HepG2 (cell line): ENCODE measurements around the gene DALRD3. TPM values are rescaled to one million over a fixed set of nuclear protein-coding genes. Genes with fewer than 3 reads are reported as not detected.

Experiments
- GFI1 ChIP-seq: sonication (generic); formaldehyde crosslinking; IDR thresholded peaks from 2 replicates; pipeline ENCODE4 v1.5.0; 2020; ENCODE audit warnings: missing genetic modification reagents, mild to moderate bottlenecking, borderline replicate concordance
- GPN1 ChIP-seq: sonication (generic); formaldehyde crosslinking; IDR thresholded peaks from 2 replicates; pipeline ENCODE4 v1.5.1; 2020; ENCODE audit warnings: missing genetic modification reagents, borderline replicate concordance
- HNRNPLL ChIP-seq: fragments of 200-400 bp; formaldehyde crosslinking; IDR thresholded peaks from 2 replicates; pipeline ENCODE4 v1.6.1; 2017; ENCODE audit warnings: mild to moderate bottlenecking, low read depth, low read length; ENCODE audit not compliant: poor library complexity, severe bottlenecking
- JDP2 ChIP-seq: sonication (generic); formaldehyde crosslinking; IDR thresholded peaks from 2 replicates; pipeline ENCODE4 v1.8.1; 2022; ENCODE audit warnings: missing genetic modification reagents, borderline replicate concordance
- NR2F1 ChIP-seq, 2 experiments: fragments of 450-650 bp in 1 of 2; formaldehyde crosslinking in 1 of 2; IDR thresholded peaks; 2 replicates each; pipeline versions ENCODE4 v1.5.0 to v1.6.1; 2016 to 2020; ENCODE audit warnings: mild to moderate bottlenecking in 1 of 2, missing compliant biosample characterization in 1 of 2, missing genetic modification reagents in 1 of 2, moderate library complexity in 1 of 2
- PAX8 ChIP-seq: sonication (generic); formaldehyde crosslinking; IDR thresholded peaks from 2 replicates; pipeline ENCODE4 v1.8.0; 2022; ENCODE audit warnings: mild to moderate bottlenecking, missing genetic modification reagents, borderline replicate concordance
- TAF15 ChIP-seq: fragments of 200-400 bp; formaldehyde crosslinking; IDR thresholded peaks from one replicate; pipeline ENCODE4 v1.6.1; 2018; ENCODE audit warnings: mild to moderate bottlenecking, low read depth, low read length; ENCODE audit not compliant: poor library complexity, severe bottlenecking
- ZBTB38 ChIP-seq: sonication (generic); formaldehyde crosslinking; IDR thresholded peaks from 2 replicates; pipeline ENCODE4 v1.5.1; 2020; ENCODE audit warnings: mild to moderate bottlenecking, missing genetic modification reagents
- ZC3H4 ChIP-seq: sonication (generic); formaldehyde crosslinking; IDR thresholded peaks from 2 replicates; pipeline ENCODE4 v1.4.0; 2020; ENCODE audit warnings: missing genetic modification reagents, borderline replicate concordance
- ZNF251 ChIP-seq: sonication (generic); formaldehyde crosslinking; IDR thresholded peaks from 2 replicates; pipeline ENCODE4 v1.9.0; 2021; ENCODE audit warnings: mild to moderate bottlenecking, missing genetic modification reagents
- ZNF451 ChIP-seq: sonication (generic); formaldehyde crosslinking; IDR thresholded peaks from 2 replicates; pipeline ENCODE4 v1.5.0; 2020; ENCODE audit warnings: mild to moderate bottlenecking, missing genetic modification reagents
- ZNF496 ChIP-seq: sonication (generic); formaldehyde crosslinking; IDR thresholded peaks from 2 replicates; pipeline ENCODE4 v1.8.1; 2023; ENCODE audit warnings: mild to moderate bottlenecking, moderate library complexity, missing genetic modification reagents; ENCODE audit not compliant: insufficient replicate concordance
- ZNF549 ChIP-seq: sonication (generic); formaldehyde crosslinking; IDR thresholded peaks from 2 replicates; pipeline ENCODE4 v1.5.0; 2020; ENCODE audit warnings: missing genetic modification reagents
- polyA plus RNA-seq, 8 experiments: library from polyadenylated mRNA; depleted of rRNA in 3 of 8; stranded (reverse) in 7 of 8; unstranded in 1 of 8; fragments of >200 nt; fragmentation: Illumina TruSeq in 4 of 8; extraction: Trizol in 4 of 8; gene quantifications; 2 replicates each; pipeline versions ENCODE4 v1.2.1 to v1.2.3, GENCODE V29; 2011 to 2016; ENCODE audit warnings: low read depth in 4 of 8, missing spikeins in 1 of 8, mixed read lengths in 1 of 8; ENCODE audit not compliant: insufficient read depth in 1 of 8
- total RNA-seq, 5 experiments: library from RNA; depleted of rRNA; stranded (reverse); fragments of >200 nt; fragmentation: Illumina TruSeq; extraction: Trizol; gene quantifications; 2 replicates each; pipeline ENCODE4 v1.2.3, GENCODE V29; 2016; ENCODE audit warnings: low read depth in 1 of 5
- TF ChIP-seq, protein P1 (sequence below): sonication (generic); formaldehyde crosslinking; IDR thresholded peaks from 2 replicates; pipeline ENCODE4 v1.5.1; 2020; ENCODE audit warnings: missing genetic modification reagents, mild to moderate bottlenecking, borderline replicate concordance
- TF ChIP-seq, protein P2 (sequence below): sonication (generic); formaldehyde crosslinking; IDR thresholded peaks from 2 replicates; pipeline ENCODE4 v1.4.0; 2020; ENCODE audit warnings: missing genetic modification reagents
- TF ChIP-seq, protein P3 (sequence below): sonication (generic); formaldehyde crosslinking; IDR thresholded peaks from 2 replicates; pipeline ENCODE4 v1.5.1; 2020; ENCODE audit warnings: mild to moderate bottlenecking, missing genetic modification reagents, borderline replicate concordance
- TF ChIP-seq, protein P4 (sequence below): sonication (generic); formaldehyde crosslinking; IDR thresholded peaks from 2 replicates; pipeline ENCODE4 v1.8.0; 2022; ENCODE audit warnings: mild to moderate bottlenecking, missing genetic modification reagents; ENCODE audit not compliant: insufficient replicate concordance
- TF ChIP-seq, protein P5 (sequence below): sonication (generic); formaldehyde crosslinking; IDR thresholded peaks from 2 replicates; pipeline ENCODE4 v1.4.0; 2020; ENCODE audit warnings: mild to moderate bottlenecking, missing genetic modification reagents

Gene DALRD3
- total and polyA plus RNA-seq, 2 of the 13 experiments (the other 11 are each of a cell fraction or from before 2014, with no cell fraction given) = 19.9 to 36.5 TPM

DNA sequence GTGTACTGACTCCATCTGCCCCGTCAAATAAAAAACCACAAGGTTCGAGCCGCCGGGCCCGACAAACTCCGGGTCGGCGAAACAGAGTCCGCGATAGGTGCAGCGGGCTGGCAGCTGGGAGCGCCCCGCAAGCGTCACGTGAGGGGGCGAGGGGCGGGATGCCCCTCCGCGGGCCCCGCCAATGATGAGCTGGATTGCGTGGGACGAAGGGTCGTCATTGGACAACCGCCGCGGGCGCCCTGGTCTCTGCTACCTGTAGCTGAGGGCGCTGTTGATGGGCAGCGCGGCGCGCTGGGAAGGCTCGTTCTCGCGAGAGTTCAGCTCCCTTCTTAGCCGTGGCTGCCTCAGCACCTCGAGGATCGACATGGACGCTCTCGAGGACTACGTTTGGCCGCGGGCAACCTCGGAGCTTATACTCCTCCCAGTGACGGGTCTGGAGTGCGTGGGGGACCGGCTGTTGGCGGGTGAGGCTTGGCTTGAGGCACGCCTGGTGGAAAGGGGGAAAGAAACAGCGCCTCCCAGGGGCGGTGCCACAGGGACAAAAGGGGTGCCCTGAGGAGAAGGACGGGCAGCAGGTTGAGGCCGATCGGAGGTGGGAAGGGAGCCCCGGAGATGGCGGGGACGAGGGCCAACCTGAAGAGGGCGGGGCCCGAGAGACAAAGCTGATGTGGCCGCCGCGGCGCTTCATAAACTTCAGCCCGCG, 11.2 kb downstream of the DALRD3 start, which contains the start of gene WDR6 (continued):
- TF ChIP-seq, protein P1, sequence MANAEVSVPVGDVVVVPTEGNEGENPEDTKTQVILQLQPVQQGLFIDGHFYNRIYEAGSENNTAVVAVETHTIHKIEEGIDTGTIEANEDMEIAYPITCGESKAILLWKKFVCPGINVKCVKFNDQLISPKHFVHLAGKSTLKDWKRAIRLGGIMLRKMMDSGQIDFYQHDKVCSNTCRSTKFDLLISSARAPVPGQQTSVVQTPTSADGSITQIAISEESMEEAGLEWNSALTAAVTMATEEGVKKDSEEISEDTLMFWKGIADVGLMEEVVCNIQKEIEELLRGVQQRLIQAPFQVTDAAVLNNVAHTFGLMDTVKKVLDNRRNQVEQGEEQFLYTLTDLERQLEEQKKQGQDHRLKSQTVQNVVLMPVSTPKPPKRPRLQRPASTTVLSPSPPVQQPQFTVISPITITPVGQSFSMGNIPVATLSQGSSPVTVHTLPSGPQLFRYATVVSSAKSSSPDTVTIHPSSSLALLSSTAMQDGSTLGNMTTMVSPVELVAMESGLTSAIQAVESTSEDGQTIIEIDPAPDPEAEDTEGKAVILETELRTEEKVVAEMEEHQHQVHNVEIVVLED = peak; percentile 81
- TF ChIP-seq, protein P2, sequence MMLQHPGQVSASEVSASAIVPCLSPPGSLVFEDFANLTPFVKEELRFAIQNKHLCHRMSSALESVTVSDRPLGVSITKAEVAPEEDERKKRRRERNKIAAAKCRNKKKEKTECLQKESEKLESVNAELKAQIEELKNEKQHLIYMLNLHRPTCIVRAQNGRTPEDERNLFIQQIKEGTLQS (CRISPR knock-in tag) = no peak; the same call in 1 of the 2 replicates
- TF ChIP-seq, protein P3, sequence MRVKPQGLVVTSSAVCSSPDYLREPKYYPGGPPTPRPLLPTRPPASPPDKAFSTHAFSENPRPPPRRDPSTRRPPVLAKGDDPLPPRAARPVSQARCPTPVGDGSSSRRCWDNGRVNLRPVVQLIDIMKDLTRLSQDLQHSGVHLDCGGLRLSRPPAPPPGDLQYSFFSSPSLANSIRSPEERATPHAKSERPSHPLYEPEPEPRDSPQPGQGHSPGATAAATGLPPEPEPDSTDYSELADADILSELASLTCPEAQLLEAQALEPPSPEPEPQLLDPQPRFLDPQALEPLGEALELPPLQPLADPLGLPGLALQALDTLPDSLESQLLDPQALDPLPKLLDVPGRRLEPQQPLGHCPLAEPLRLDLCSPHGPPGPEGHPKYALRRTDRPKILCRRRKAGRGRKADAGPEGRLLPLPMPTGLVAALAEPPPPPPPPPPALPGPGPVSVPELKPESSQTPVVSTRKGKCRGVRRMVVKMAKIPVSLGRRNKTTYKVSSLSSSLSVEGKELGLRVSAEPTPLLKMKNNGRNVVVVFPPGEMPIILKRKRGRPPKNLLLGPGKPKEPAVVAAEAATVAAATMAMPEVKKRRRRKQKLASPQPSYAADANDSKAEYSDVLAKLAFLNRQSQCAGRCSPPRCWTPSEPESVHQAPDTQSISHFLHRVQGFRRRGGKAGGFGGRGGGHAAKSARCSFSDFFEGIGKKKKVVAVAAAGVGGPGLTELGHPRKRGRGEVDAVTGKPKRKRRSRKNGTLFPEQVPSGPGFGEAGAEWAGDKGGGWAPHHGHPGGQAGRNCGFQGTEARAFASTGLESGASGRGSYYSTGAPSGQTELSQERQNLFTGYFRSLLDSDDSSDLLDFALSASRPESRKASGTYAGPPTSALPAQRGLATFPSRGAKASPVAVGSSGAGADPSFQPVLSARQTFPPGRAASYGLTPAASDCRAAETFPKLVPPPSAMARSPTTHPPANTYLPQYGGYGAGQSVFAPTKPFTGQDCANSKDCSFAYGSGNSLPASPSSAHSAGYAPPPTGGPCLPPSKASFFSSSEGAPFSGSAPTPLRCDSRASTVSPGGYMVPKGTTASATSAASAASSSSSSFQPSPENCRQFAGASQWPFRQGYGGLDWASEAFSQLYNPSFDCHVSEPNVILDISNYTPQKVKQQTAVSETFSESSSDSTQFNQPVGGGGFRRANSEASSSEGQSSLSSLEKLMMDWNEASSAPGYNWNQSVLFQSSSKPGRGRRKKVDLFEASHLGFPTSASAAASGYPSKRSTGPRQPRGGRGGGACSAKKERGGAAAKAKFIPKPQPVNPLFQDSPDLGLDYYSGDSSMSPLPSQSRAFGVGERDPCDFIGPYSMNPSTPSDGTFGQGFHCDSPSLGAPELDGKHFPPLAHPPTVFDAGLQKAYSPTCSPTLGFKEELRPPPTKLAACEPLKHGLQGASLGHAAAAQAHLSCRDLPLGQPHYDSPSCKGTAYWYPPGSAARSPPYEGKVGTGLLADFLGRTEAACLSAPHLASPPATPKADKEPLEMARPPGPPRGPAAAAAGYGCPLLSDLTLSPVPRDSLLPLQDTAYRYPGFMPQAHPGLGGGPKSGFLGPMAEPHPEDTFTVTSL = no peak
- TF ChIP-seq JDP2 (CRISPR knock-in tag) (no peak), GFI1 (no peak), GPN1 (CRISPR knock-in tag) (peak; percentile 27; the same call in 1 of the 2 replicates), HNRNPLL (peak; percentile 48), ZBTB38 (CRISPR knock-in tag) (no peak; the same call in 1 of the 2 replicates), ZNF549 (no peak), NR2F1 (CRISPR knock-in tag; IDR thresholded peaks at IDR 0.05) (no peak), TAF15 (no peak), ZC3H4 (CRISPR knock-in tag) (0 out of 2 replicates have a peak, but pooled peaks have one; percentile 16), PAX8 (CRISPR knock-in tag) (0 out of 2 replicates have a peak, but pooled peaks have one; percentile 52), ZNF251 (peak; percentile 74; the same call in 1 of the 2 replicates), ZNF496 (no peak), ZNF451 (peak; percentile 79; the same call in 1 of the 2 replicates)
- TF ChIP-seq, protein P4, sequence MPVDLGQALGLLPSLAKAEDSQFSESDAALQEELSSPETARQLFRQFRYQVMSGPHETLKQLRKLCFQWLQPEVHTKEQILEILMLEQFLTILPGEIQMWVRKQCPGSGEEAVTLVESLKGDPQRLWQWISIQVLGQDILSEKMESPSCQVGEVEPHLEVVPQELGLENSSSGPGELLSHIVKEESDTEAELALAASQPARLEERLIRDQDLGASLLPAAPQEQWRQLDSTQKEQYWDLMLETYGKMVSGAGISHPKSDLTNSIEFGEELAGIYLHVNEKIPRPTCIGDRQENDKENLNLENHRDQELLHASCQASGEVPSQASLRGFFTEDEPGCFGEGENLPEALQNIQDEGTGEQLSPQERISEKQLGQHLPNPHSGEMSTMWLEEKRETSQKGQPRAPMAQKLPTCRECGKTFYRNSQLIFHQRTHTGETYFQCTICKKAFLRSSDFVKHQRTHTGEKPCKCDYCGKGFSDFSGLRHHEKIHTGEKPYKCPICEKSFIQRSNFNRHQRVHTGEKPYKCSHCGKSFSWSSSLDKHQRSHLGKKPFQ (CRISPR knock-in tag) = peak; percentile 60
- TF ChIP-seq, protein P5, sequence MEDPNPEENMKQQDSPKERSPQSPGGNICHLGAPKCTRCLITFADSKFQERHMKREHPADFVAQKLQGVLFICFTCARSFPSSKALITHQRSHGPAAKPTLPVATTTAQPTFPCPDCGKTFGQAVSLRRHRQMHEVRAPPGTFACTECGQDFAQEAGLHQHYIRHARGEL (CRISPR knock-in tag) = 0 out of 2 replicates have a peak, but pooled peaks have one; percentile 10
